Middle frontal gyrus (tissue), 1 donor: ENCODE results near the gene MID1IP1.

Experiments
- DNase-seq: peaks from one replicate; pipeline ENCODE4 v3.0.0-alpha.2; 2015; ENCODE audit warnings: low spot score; ENCODE audit errors: extremely low spot score

The MID1IP1 gene, protein sequence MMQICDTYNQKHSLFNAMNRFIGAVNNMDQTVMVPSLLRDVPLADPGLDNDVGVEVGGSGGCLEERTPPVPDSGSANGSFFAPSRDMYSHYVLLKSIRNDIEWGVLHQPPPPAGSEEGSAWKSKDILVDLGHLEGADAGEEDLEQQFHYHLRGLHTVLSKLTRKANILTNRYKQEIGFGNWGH

DNA sequence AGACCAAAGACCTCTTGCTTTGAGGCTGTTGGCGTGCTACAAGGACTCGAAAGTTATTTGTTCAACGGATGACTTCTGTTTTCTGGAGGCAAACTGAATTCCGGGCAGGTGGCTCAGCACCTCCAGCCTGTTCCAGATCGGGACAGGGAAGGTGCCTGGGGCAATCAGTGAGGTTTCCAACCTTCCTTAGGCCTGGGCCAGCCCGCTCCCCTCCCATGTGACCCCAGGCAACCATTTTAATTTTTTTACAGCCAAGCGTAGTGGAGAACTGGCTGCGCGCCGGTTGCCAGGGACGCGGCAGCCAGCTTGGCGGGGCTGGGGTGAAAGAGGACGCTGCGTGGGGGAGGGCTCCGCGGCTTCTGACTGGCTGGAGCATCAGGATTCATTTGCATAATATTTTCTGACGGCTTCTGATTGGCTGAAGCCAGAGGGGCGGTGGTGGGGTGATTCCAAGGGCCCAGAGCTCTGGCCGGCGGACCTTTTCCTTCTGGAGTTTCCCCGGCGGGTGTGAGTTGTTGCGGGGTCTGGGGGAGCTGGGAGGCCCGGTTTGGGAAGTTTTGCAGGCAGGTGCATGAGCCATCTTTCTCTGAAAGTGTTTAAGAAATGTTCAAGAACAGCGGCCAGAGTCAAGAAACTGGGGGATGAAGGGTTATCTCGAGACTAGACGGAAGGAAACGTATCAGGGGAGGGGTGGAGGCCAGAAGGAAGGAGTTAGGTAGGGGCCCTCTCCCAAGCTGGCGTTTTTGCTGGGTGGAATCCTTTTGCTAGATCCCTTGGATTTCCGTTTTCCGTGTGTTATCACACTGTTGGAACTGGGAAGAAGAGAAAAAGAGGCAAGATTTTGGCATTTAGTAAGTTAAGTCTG, at the start of gene MID1IP1:
Gene MID1IP1, plus strand, starts transcription at position 479 of the 865 bp plus-strand sequence. CDS start 3,488 bp downstream, outside the sequence.
- peak; percentile 66 for DNase-seq

DNA sequence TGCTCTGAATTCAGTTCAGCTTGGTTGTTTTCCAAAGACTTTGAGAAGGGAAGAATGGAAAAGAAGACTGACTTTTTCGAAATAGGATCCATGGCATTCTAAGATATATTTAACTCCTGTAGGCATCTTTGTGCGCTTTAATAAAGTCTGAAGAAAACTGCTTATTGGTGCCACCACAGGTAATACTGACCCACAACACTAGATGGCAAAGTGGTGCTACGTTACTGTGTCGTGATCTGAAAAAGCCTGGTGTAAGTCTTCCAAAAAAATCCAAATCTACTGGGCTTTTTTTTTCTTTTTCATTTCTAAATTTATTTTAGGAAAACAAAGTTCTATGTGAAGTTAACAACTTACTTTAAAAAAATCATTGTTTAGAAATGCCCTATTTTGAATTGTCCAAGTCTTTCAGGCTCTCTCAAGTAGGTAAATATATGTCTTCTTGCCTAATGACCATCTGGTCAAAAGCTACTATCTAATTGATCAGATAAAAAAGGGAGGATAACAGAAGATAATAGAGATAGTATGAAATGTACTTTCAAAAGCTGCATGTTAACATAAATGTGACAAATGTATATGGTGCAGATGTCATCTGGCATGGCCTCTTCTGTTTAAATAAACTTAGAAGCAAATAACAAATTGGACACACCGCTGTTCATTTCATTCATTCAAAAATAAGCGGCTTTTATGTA, 47.0 kb upstream of the MID1IP1 start:
- peak; percentile 3 for DNase-seq

DNA sequence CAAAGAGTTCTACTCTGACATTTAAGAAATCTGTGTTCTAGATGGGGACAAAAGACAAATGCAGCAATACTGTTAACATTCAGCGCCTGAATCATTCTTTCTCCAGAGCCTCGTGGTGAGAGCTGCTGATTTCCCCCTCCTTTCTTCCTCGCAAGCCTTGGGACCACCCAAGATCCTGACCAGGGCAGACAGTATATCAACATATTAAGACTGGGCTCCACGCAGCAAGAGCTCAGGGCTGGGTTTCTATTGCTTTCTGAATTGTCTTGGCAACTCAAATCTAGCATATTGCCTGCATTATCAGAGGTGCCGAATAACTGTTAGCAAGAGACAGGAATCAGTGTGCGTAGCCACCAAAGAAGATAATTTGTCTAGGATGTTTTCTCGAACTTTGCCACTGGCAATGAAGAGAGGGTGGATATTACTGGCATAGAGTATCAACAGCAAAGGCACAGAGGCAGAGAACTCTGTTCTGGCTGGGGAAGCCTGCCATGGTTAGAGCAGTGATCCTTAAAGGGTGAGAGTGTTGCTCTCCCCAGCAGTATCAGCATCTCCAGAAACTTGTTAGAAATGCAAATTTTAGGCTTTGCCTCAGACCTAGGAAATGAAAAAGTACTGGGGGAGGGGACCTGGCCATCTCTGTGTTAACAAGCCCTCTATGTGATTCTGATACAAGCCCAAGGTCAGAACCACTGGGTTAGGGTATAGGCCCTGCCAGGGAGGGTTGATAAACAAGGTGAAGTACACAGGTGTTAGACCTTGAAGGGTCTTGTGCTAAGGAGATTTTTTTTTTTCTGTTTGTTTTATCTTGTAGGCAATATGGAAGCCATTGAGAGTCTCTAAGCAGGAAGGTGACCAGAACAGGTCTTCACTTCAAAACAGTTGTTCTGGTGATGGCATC, 46.2 kb upstream of the MID1IP1 start:
- no peak for DNase-seq

DNA sequence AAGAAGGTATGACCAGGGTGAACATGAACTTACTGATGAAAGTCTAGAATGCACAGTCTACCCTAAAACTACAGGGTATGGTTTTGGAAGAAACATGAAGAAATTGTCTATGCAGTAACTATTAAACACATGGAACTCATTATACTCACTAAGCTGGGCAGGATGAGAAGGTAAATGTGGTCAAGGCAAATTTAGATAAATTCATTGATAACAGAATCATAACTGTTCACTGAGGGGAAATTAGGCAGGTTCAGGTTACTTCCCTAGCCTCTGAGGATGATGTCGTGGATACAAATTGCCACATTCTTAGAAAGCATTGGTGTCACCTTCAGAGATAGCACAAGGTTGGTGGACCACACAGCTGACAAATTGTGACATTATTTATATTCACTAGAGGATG, 40.4 kb upstream of the MID1IP1 start:
- DNase-seq: no peak

DNA sequence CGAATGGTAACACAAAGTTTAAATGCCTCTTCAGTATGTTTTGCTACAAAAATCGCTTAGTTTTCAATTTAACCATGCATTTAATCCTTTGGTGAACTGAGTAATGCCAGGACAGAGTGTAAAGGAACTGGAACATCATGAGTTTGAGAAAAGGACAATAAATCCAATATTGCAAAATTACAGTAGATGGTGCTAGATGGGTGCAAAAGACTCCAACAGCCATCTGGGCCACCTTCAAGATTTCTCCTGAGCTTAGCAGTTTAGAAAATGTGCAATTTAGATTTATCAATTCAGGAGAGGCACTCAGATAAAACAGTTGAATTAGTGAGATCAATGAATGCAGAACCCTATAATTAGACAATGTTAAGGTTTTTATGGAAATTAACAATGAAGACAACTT, 33.2 kb upstream of the MID1IP1 start:
- DNase-seq: no peak

DNA sequence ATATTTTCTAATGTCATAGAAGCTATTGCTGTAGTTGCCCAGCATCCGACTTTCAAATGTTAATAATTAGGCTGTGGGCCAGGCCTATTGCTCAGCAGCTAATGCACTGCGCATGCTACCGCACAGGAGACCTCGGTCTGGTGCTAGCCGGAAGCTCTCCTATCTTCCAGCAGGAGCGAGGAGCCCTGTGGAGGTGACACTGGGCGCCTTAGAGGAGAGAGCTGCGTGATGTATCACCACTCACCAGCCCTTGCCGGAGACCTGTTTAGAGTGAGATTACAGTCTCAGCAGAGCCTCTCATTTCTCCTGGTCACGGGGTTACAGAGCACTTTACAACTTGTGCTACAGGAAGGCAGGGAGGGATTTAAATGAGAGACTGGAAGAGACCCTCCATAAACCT, 31.1 kb upstream of the MID1IP1 start:
- DNase-seq: no peak

DNA sequence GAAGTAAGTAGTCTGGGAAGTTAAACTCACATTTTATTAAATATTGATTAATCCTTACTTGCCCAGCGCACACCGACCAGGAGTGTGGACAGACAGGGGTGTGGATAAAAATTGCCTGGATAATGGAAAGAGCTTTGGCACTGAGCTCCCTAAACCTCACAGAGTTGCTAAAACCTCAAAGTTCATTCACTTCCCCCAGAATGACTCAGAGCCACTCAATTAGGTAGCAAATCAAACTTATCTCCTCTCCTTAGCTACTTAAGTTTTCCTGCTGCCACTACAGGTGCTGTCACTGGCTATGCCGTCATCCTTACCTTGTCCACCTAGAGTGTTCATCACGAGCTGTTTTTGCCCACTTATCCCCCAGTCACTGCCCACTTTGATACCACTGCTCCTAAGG, 27.0 kb upstream of the MID1IP1 start:
- no peak for DNase-seq

DNA sequence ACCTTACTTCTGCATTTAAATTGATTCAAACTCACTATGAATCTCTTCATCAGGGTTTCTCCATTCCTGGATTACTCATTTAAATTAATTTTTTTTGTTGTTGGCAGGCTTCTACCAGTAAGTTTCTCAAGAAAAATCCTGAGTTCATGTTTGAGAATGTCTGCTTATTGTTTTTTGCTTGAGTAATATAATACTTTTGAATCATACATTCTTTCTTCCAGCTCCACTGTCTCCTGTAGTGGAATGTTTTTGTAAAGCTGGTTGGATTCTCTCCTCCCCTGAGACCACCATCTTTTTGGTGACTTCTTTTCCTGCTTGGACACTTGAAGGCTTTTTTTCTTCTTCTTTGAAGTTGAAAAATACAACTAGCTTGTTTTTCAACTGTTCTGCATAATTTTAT, 4.3 kb upstream of the MID1IP1 start:
- no peak for DNase-seq

DNA sequence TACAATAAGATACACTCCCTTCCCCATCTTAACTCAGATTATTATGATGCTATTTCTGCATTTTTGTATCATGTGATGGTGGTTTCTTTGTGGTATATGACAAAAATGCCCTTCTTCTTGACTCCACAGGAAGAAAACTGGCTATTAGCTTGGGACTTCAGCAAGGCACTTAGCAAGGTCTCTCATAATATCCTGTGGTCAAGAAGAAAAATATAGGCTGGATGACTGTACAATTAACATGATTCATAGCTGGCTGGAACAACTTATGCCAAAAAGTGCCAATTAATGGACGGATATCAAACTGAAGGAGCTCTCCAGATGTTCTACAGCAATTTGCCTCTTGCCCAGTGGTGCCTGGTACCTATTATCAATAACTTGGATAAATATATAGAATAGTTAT, 2.3 kb upstream of the MID1IP1 start:
- no peak for DNase-seq

DNA sequence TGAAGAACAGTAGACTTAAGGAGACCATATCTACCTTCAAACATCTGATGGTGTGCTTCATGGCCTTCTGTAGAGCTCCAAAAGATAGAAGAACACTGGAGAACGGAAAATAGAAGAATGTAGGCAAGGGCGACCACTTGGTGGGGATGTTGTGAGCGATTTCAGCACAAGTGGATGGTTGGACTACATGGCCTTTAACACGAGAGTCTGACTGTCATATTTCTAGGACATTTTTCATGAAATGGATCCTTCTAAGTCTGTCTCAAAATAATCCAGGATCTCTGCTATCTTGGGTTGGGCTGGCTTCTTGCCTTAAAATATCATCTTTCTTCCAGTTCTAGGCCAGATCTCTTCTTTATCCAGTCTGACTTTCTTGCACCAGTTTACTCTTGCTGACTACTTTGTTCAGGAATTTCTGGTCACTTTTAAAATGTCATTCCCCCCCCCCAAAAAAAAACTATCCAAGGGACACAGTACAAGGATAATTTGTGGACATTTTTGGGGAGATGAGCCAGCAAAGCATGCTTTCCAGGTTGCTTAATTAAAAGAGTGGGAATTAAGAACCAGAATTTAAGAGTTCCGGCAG, 1.2 kb upstream of the MID1IP1 start:
- DNase-seq: no peak

DNA sequence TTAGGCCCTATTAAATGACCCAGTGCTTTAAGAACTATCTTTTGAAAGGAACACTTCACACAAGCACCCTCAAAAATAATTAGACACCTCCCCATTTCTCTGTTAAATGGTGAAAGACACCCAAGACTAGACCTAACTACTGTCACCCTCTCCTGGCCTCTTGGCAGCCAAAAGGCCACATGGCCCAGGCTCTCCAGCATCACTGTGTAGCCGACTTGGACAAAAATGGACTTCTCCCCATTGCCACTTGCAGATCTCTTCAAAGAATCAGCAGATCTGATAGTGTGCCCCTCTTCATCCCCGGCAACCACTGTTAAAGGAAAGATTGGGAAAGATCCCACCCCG, 2.0 kb downstream of the MID1IP1 start:
- no peak for DNase-seq

DNA sequence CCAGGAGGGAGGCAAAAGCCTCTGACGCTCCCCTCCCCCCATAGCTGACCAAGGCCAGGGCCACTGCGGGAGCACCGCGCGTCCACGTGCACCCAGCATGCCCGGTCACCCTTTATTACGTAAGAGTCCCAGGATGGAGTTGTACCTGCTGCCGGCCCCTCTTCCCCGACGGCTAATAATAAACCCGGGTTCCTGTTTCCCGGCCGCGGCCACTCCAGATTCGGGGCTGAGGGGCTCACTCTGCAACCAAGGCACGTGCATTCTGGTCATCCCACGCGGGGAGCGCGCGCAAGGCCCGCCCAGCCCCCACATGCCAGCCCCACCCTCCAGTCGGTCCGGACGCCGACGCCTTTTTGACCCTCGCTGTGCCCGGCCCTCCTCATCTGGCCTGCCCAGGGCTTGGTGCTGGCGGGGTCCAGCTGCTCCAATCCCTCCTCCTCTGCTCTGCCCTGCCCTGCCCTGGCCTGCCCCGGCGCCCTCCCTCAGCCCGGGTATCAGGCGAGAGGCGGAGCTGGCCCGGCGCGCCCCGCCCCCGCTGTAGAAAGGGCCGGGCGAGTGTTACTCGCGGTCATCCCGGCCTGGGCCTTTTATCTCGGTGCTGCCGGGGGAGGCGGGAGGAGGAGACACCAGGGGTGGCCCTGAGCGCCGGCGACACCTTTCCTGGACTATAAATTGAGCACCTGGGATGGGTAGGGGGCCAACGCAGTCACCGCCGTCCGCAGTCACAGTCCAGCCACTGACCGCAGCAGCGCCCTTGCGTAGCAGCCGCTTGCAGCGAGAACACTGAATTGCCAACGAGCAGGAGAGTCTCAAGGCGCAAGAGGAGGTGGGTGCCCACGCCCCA, 2.6 kb downstream of the MID1IP1 start:
- peak; percentile 20 for DNase-seq

DNA sequence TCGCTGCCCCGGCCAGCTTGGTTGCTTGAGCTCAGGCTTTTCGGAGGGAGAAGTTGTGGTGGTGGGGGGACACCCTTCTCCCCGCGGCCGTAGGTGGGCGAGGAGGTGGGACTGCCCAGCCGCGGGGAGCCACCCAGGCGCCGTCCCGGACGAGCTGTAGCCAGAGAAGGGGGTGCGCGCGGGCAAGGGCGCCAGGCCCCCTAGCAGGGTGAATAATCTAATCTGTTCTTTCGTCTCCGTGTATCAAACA, 3.1 kb downstream of the MID1IP1 start:
- DNase-seq: no peak

DNA sequence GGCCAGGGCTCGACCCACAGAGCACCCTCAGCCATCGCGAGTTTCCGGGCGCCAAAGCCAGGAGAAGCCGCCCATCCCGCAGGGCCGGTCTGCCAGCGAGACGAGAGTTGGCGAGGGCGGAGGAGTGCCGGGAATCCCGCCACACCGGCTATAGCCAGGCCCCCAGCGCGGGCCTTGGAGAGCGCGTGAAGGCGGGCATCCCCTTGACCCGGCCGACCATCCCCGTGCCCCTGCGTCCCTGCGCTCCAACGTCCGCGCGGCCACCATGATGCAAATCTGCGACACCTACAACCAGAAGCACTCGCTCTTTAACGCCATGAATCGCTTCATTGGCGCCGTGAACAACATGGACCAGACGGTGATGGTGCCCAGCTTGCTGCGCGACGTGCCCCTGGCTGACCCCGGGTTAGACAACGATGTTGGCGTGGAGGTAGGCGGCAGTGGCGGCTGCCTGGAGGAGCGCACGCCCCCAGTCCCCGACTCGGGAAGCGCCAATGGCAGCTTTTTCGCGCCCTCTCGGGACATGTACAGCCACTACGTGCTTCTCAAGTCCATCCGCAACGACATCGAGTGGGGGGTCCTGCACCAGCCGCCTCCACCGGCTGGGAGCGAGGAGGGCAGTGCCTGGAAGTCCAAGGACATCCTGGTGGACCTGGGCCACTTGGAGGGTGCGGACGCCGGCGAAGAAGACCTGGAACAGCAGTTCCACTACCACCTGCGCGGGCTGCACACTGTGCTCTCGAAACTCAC, 3.6 kb downstream of the MID1IP1 start:
- no peak for DNase-seq

DNA sequence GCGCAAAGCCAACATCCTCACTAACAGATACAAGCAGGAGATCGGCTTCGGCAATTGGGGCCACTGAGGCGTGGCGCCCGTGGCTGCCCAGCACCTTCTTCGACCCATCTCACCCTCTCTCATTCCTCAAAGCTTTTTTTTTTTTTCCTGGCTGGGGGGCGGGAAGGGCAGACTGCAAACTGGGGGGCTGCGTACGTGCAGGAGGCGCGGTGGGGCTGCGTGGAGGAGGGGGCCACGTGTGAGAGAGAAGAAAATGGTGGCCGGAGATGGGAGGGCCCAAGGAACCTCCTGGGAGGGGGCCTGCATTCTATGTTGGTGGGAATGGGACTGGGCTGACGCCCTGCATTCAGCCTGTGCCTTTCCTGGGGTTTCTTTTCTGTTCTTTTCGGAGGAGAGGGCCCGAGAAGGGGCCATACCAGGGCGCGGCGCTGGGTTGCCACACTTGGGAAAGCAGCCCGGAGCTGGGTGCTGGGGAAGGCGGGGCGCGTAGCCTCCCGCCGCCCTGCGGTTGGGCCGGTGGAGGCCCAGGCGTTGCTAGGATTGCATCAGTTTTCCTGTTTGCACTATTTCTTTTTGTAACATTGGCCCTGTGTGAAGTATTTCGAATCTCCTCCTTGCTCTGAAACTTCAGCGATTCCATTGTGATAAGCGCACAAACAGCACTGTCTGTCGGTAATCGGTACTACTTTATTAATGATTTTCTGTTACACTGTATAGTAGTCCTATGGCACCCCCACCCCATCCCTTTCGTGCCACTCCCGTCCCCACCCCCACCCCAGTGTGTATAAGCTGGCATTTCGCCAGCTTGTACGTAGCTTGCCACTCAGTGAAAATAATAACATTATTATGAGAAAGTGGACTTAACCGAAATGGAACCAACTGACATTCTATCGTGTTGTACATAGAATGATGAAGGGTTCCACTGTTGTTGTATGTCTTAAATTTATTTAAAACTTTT, 4.5 kb downstream of the MID1IP1 start:
- peak; percentile 42 for DNase-seq

DNA sequence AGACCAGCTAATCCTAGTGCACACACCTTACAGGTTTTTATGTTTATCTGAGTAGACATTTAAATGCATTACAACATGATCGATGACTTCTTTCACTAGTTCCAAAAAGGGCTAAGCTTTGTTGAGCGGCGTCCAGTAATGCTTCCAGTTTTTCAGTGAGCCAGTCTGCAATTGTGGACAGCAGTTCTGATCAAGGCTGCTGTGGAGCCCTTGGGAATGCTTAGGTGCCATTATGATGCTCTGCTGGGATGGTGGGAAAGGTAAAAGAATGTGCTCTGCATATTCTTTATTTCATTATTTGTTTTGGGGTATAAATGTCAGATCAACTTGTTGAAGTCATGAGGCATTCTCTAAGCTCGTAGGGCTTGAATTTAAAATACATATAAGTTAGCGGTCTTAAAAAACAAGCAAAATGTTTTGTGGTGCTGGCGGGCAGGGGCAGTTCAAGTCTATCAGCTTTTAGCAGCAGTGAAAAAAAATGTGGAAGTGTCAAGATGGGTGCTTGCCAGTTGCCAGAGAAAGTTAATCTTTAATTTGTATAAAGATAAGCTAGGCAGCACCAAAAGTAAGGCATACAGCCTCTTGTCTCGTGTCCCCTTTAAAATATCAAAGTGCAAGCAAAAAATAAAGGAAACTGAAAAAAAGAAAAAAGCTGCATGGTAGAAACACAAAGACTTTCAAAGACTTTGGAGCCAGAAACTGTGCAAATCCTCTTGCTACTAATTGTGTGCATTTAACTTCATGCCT, 5.8 kb downstream of the MID1IP1 start:
- DNase-seq: no peak

DNA sequence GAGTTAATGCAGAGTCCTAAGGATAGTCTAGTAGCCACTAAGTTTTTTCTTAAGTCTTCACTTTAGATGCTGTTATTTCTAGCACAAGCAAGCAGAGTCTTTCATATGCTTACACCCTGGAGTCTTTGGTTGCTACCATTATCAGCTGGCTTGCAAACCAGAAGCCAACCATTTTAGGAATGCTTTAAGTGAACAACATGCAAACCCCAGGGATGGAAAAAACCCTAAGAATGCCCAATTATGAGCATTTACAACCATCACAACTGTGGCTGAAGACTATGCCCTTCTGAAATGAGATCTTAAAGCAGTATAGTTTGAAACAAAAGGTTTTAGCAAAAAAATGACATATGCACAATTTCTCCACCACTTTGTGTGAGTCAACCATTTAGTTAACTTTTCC, 6.6 kb downstream of the MID1IP1 start:
- no peak for DNase-seq
